AG10803 (cell line): ENCODE results near the gene CCDC24.
A peak's percentile ranks its signal among the peaks of the same experiment; 100 is the strongest.

Source experiments
- DNase-seq: peaks from one replicate; pipeline ENCODE4 v3.0.0; 2010; ENCODE audit warnings: low read depth
- H3K4me3 ChIP-seq: 2 replicates; pipeline ENCODE4 v1.5.1; 2011; ENCODE audit warnings: mild to moderate bottlenecking, low read length, control low read depth
- CTCF ChIP-seq: conservative IDR thresholded peaks from 2 replicates; pipeline ENCODE4 v1.5.1; 2011; ENCODE audit warnings: mild to moderate bottlenecking, low read length, control low read depth, inconsistent platforms

CCDC24 gene

GRCh38 chr1:43986712-43987111, 4.7 kb upstream of the CCDC24 start:
- no peak overlapping the region for H3K4me3 ChIP-seq
- DNase-seq = no peak
- TF ChIP-seq CTCF = no peak; the same call in 1 of the 2 replicates

GRCh38 chr1:43987159-43987902, 4.1 kb upstream of the CCDC24 start:
- no peak for TF ChIP-seq CTCF
- peak; percentile 25 for DNase-seq
- no peak overlapping the region for H3K4me3 ChIP-seq

GRCh38 chr1:43990271-43991199, 864 bp upstream of the CCDC24 start:
- H3K4me3 ChIP-seq = peak overlapping the region; percentile 75
- TF ChIP-seq CTCF = 0 out of 2 replicates have a peak, but pooled peaks have one; percentile 10
- no peak for DNase-seq

- H3K4me3 ChIP-seq = peak overlapping the region; percentile 75
- no peak for TF ChIP-seq CTCF
- no peak for DNase-seq
Measured at GRCh38 chr1:43991200-43991475, 261 bp upstream of the CCDC24 start.

GRCh38 chr1:43992232-43992995, 1.0 kb downstream of the CCDC24 start:
- no peak for DNase-seq
- H3K4me3 ChIP-seq = peak overlapping the region; percentile 75
- no peak for TF ChIP-seq CTCF

GRCh38 chr1:43993206-43993914, 2.0 kb downstream of the CCDC24 start:
- TF ChIP-seq CTCF = no peak
- no peak for DNase-seq
- no peak overlapping the region for H3K4me3 ChIP-seq
